GM23338 (cell line): ENCODE results near the gene MCUR1. TPM values are rescaled to one million over a fixed set of nuclear protein-coding genes. Genes with fewer than 3 reads are reported as not detected.

Experiments used
- ATAC-seq: fragments of 200-7000 bp; cut with Tn5 transposase; 3 replicates; pipeline ENCODE4 v1.9.1; 2020
- DNase-seq: peaks from one replicate; pipeline ENCODE4 v3.0.0-alpha.2; 2015; ENCODE audit warnings: low spot score
- H2AFZ ChIP-seq: fragments of 200-600 bp; sonication (generic); 2 replicates; pipeline ENCODE4 v1.8.0; 2016; ENCODE audit warnings: antibody characterized with exemption, mild to moderate bottlenecking, moderate library complexity
- H3F3A ChIP-seq: fragments of 200-600 bp; sonication (generic); replicated peaks from 2 replicates; pipeline ENCODE4 v1.8.0; 2017; ENCODE audit warnings: antibody characterized with exemption, mixed run types, low read depth
- H3K27ac ChIP-seq: fragments of 200-600 bp; sonication (generic); 2 replicates; pipeline ENCODE4 v1.6.1; 2016; ENCODE audit warnings: low read depth
- H3K27me3 ChIP-seq: fragments of 200-600 bp; sonication (generic); 2 replicates; pipeline ENCODE4 v1.8.0; 2016; ENCODE audit warnings: mild to moderate bottlenecking, mixed run types, moderate library complexity; ENCODE audit not compliant: insufficient read depth
- H3K36me3 ChIP-seq: fragments of 200-600 bp; sonication (generic); 2 replicates; pipeline ENCODE4 v1.8.0; 2016; ENCODE audit warnings: mild to moderate bottlenecking; ENCODE audit not compliant: insufficient read depth
- H3K4me1 ChIP-seq: fragments of 200-600 bp; sonication (generic); 2 replicates; pipeline ENCODE4 v1.8.0; 2016; ENCODE audit warnings: mild to moderate bottlenecking, moderate library complexity; ENCODE audit not compliant: insufficient read depth
- H3K4me2 ChIP-seq: fragments of 200-600 bp; sonication (generic); 2 replicates; pipeline ENCODE4 v1.7.1; 2017; ENCODE audit warnings: mixed run types
- H3K4me3 ChIP-seq: fragments of 200-600 bp; sonication (generic); 2 replicates; pipeline ENCODE4 v1.6.1; 2016; ENCODE audit warnings: mixed run types
- H3K79me2 ChIP-seq: fragments of 200-600 bp; sonication (generic); replicated peaks from 2 replicates; pipeline ENCODE4 v1.8.0; 2017; ENCODE audit warnings: mild to moderate bottlenecking; ENCODE audit not compliant: insufficient read depth
- H3K9me2 ChIP-seq: fragments of 200-600 bp; sonication (generic); 2 replicates; pipeline ENCODE4 v1.8.0; 2017; ENCODE audit not compliant: insufficient read depth
- H4K20me1 ChIP-seq: fragments of 200-600 bp; sonication (generic); replicated peaks from 2 replicates; pipeline ENCODE4 v1.8.0; 2017; ENCODE audit warnings: mild to moderate bottlenecking; ENCODE audit not compliant: insufficient read depth
- H3K27ac Mint-ChIP-seq: 2 replicates; pipeline ENCODE4 v1.8.0; 2020; ENCODE audit warnings: inconsistent platforms, mild to moderate bottlenecking, moderate library complexity, mixed read lengths
- H3K27me3 Mint-ChIP-seq: 3 replicates; pipeline ENCODE4 v1.8.0; 2022; ENCODE audit warnings: low read depth, mild to moderate bottlenecking, moderate library complexity, mixed read lengths, inconsistent platforms; ENCODE audit not compliant: insufficient read depth, poor library complexity
- H3K36me3 Mint-ChIP-seq: 3 replicates; pipeline ENCODE4 v1.8.0; 2021; ENCODE audit warnings: low read depth, mild to moderate bottlenecking, inconsistent platforms, moderate library complexity, mixed read lengths
- H3K4me1 Mint-ChIP-seq: 3 replicates; pipeline ENCODE4 v1.8.0; 2020; ENCODE audit warnings: mild to moderate bottlenecking, inconsistent platforms, mixed read lengths
- H3K4me3 Mint-ChIP-seq: 3 replicates; pipeline ENCODE4 v1.8.0; 2021; ENCODE audit warnings: moderate library complexity, mild to moderate bottlenecking, inconsistent platforms, mixed read lengths
- H3K9me3 Mint-ChIP-seq: 3 replicates; pipeline ENCODE4 v1.8.0; 2020; ENCODE audit warnings: moderate library complexity, mild to moderate bottlenecking, inconsistent platforms, mixed read lengths
- CREB1 ChIP-seq: fragments of 250-450 bp; sonication (Bioruptor Pico); IDR thresholded peaks from 2 replicates; pipeline ENCODE4 v1.5.0; 2020; ENCODE audit warnings: low read depth, mild to moderate bottlenecking, moderate library complexity
- CTCF ChIP-seq, 2 experiments: fragments of 200-600 bp in 1 of 2; sonication (generic) in 1 of 2; conservative IDR thresholded peaks; 2 replicates each; pipeline versions ENCODE4 v1.5.1 to v1.6.1; 2016 to 2017; ENCODE audit warnings: antibody characterized with exemption in 2 of 2, low read depth in 2 of 2, mild to moderate bottlenecking in 2 of 2, moderate library complexity in 1 of 2
- ETS1 ChIP-seq: IDR thresholded peaks from 2 replicates; pipeline ENCODE4 v1.6.1; 2016; ENCODE audit warnings: antibody characterized with exemption
- EZH2 ChIP-seq: fragments of 200-600 bp; sonication (generic); IDR thresholded peaks from one replicate; pipeline ENCODE4 v1.8.0; 2017; ENCODE audit warnings: antibody characterized with exemption, mild to moderate bottlenecking, low read depth; ENCODE audit not compliant: unreplicated experiment
- EZH2phosphoT487 ChIP-seq: fragments of 200-600 bp; sonication (generic); IDR thresholded peaks from one replicate; pipeline ENCODE4 v1.8.1; 2018; ENCODE audit warnings: antibody characterized with exemption; ENCODE audit not compliant: unreplicated experiment
- JUNB ChIP-seq: IDR thresholded peaks from one replicate; pipeline ENCODE4 v1.6.1; 2016; ENCODE audit warnings: antibody characterized with exemption; ENCODE audit not compliant: unreplicated experiment
- NANOG ChIP-seq: IDR thresholded peaks from 2 replicates; pipeline ENCODE4 v1.6.1; 2016; ENCODE audit warnings: antibody characterized with exemption, borderline replicate concordance
- POLR2AphosphoS5 ChIP-seq: IDR thresholded peaks from 2 replicates; pipeline ENCODE4 v1.6.1; 2016; ENCODE audit warnings: antibody characterized with exemption, low read depth
- REST ChIP-seq: IDR thresholded peaks from one replicate; pipeline ENCODE4 v1.6.1; 2018; ENCODE audit warnings: antibody characterized with exemption; ENCODE audit not compliant: unreplicated experiment
- STAT1 ChIP-seq: IDR thresholded peaks from one replicate; pipeline ENCODE4 v1.6.1; 2016; ENCODE audit warnings: antibody characterized with exemption; ENCODE audit not compliant: unreplicated experiment
- ZNF114 ChIP-seq: fragments of 250-450 bp; sonication (Bioruptor Pico); IDR thresholded peaks from 2 replicates; pipeline ENCODE4 v1.5.0; 2020; ENCODE audit warnings: mild to moderate bottlenecking, moderate library complexity
- ZNF331 ChIP-seq: fragments of 250-450 bp; sonication (Bioruptor Pico); IDR thresholded peaks from 2 replicates; pipeline ENCODE4 v1.5.0; 2020; ENCODE audit warnings: low read depth, mild to moderate bottlenecking, moderate library complexity
- ZNF462 ChIP-seq: fragments of 250-450 bp; sonication (Bioruptor Pico); IDR thresholded peaks from 2 replicates; pipeline ENCODE4 v1.5.0; 2020; ENCODE audit warnings: mild to moderate bottlenecking, moderate library complexity
- polyA plus RNA-seq: library from polyadenylated mRNA; unstranded; fragments of >200 nt; fragmentation: Nextera tagmentation; extraction: Ambion mirVana; gene quantifications from 2 replicates; pipeline ENCODE4 v1.2.1, GENCODE V29; 2016
- total RNA-seq: library from RNA; depleted of rRNA; stranded (reverse); fragments of >200 nt; shearing (Covaris generic); gene quantifications from 2 replicates; pipeline ENCODE4 v1.2.3, GENCODE V29; 2014

Gene MCUR1
- total and polyA plus RNA-seq, 2 experiments from 2014 or later: 21.0 to 65.3 TPM

- Mint-ChIP-seq H3K36me3 (no peaks in the 10 kb centered on the region), H3K4me3 (no peak overlapping the region), H3K9me3 (peaks cover 7% of the 10 kb centered on the region; the same call in 2 of the 3 replicates), H3K27ac (no peak overlapping the region), H3K27me3 (no peaks in the 10 kb centered on the region), H3K4me1 (no peaks in the 10 kb centered on the region)
- H4K20me1 ChIP-seq: no peaks in the 10 kb centered on the region
- H3K27me3 ChIP-seq: no peaks in the 10 kb centered on the region
- no peak overlapping the region for H3K4me2 ChIP-seq
- TF ChIP-seq ZNF114 (CRISPR knock-in tag) (no peak), JUNB (no peak), NANOG (no peak), ETS1 (no peak), ZNF331 (CRISPR knock-in tag) (no peak), STAT1 (no peak), POLR2AphosphoS5 (no peak), CTCF (conservative IDR thresholded peaks at IDR 0.05; ENCODE audit: low read depth in 2 of 2) (no peak), EZH2phosphoT487 (no peak), CREB1 (CRISPR knock-in tag) (no peak), EZH2 (no peak), REST (no peak), ZNF462 (CRISPR knock-in tag) (no peak)
- DNase-seq (no peak), ATAC-seq (no peak)
- H3K36me3 ChIP-seq: no peaks in the 10 kb centered on the region
- no peak overlapping the region for H3K27ac ChIP-seq
- H3K4me3 ChIP-seq: no peak overlapping the region
- peak overlapping the region; percentile 56; the same call in 1 of the 2 replicates for H2AFZ ChIP-seq
- no peaks in the 10 kb centered on the region for H3K79me2 ChIP-seq
- no peaks in the 10 kb centered on the region for H3K9me2 ChIP-seq
- H3K4me1 ChIP-seq: no peaks in the 10 kb centered on the region
- no peaks in the 10 kb centered on the region for H3F3A ChIP-seq
These were observed 73.0 kb downstream of the MCUR1 start for GRCh38 chr6:13741365-13741764.
